Ovary (tissue), 9 donors: ENCODE data around the gene RBM20. TPM values are rescaled to one million over a fixed set of nuclear protein-coding genes. Genes with fewer than 3 reads are reported as not detected.
"Not testable (repeated sequence)": the region's sequence is repeated elsewhere in the genome, so short reads cannot be mapped to it uniquely, and the experiment has no call there.

ENCODE experiments used
- DNase-seq, 5 donors: peaks; one replicate each; pipeline ENCODE4 v3.0.0-alpha.2; 2019 to 2020
- H3K27ac ChIP-seq, 2 donors: fragments of 200-600 bp; one replicate each; pipeline versions ENCODE4 v1.5.1 to v1.8.0; 2019 to 2022
- H3K27me3 ChIP-seq: fragments of 200-600 bp; one replicate; pipeline ENCODE4 v1.8.0; 2022
- H3K36me3 ChIP-seq: fragments of 200-600 bp; sonication (generic); one replicate; pipeline ENCODE4 v1.5.1; 2019
- H3K4me1 ChIP-seq: one replicate; pipeline ENCODE4 v1.8.1; 2013; ENCODE audit warnings: mild to moderate bottlenecking, moderate library complexity; ENCODE audit not compliant: insufficient read depth
- H3K4me3 ChIP-seq: fragments of 200-600 bp; sonication (generic); one replicate; pipeline ENCODE4 v1.5.1; 2017
- H3K9me3 ChIP-seq, 2 donors: fragments of 200-600 bp in 1 of 2; sonication (generic) in 1 of 2; one replicate each; pipeline versions ENCODE4 v1.5.1 to v1.8.1; 2013 to 2019; ENCODE audit warnings: mild to moderate bottlenecking in 1 of 2, moderate library complexity in 1 of 2
- CTCF ChIP-seq, 3 donors: fragments of 450-650 bp in 2 of 3; fragments of 200-600 bp in 1 of 3; IDR thresholded peaks; one replicate each; pipeline versions ENCODE4 v1.5.1 to v1.8.0; 2016 to 2022; ENCODE audit warnings: antibody characterized with exemption in 3 of 3, mild to moderate bottlenecking in 1 of 3
- EP300 ChIP-seq: sonication (generic); formaldehyde crosslinking; IDR thresholded peaks from one replicate; pipeline ENCODE4 v1.6.1; 2017; ENCODE audit warnings: antibody characterized with exemption
- POLR2A ChIP-seq: fragments of 450-650 bp; IDR thresholded peaks from one replicate; pipeline ENCODE4 v1.6.1; 2017; ENCODE audit warnings: antibody characterized with exemption, mild to moderate bottlenecking, moderate library complexity
- WGBS, 3 donors: extraction: QIAGEN DNeasy Blood & Tissue Kit in 1 of 3; methylation state at CpG; one replicate each; pipeline versions ENCODE4 v1.1.5 to v1.1.7; 2013 to 2017; 5-methylcytosine and 5-hydroxymethylcytosine counted together
- intact Hi-C, 4 donors: fragments of 100-400 bp; cut with DNase I; formaldehyde crosslinking; loops; one replicate each; pipeline versions ENCODE4 v1.11.0 to v1.15.1; 2022 to 2023
- polyA plus RNA-seq, 2 donors: library from polyadenylated mRNA; stranded (reverse); fragments of 200-250 nt in 1 of 2; fragments of 350-450 nt in 1 of 2; fragmentation: Illumina TruSeq in 1 of 2; extraction: RNeasy Lipid Tissue Mini Kit (QIAGEN cat#74804) in 1 of 2; gene quantifications; one replicate each; pipeline ENCODE4 v1.2.3, GENCODE V29; 2013 to 2014
- total RNA-seq, 7 donors: library from RNA; depleted of rRNA in 2 of 7; stranded (reverse); fragments of >200 nt in 2 of 7; fragmentation: NEBNext Ultra II Directional in 3 of 7; extraction: Animal tissue kit (Norgen Biotek cat#: 25700) in 3 of 7; gene quantifications; one replicate each; pipeline versions ENCODE4 v1.1.0 to v1.2.4, GENCODE V29; 2016 to 2023
- donor health status: DM: no; HTN: no; CAD: no; lungs with moderate emphysema.
- donor health status: DM: no; HTN: no; CAD: no.
- donor health status: Bipolar disorder and iron deficiency.
- donor health status: DM: yes; HTN: yes; CAD: no.
- donor health status: DM: no; HTN: no; CAD: no.
- donor health status: DM: yes; HTN: yes; CAD: no.

RBM20 gene
- total and polyA plus RNA-seq, 9 donors, result 0.96 to 4.9 (median 3.6) TPM

- Histone ChIP-seq H3K4me3 (no peak overlapping the region), H3K27ac (no peak overlapping the region), H3K9me3 (no peaks in the 10 kb centered on the region), H3K36me3 (no peaks in the 10 kb centered on the region), H3K27me3 (no peaks in the 10 kb centered on the region), H3K4me1 (no peaks in the 10 kb centered on the region)
- intact Hi-C loops, result no loop called here
- 91 to 98% (median 96%) methylated on average over 2 of the region's 2 CpGs for WGBS, 3 donors
- no peak for TF ChIP-seq EP300
- no peak for TF ChIP-seq CTCF (IDR thresholded peaks at IDR 0.05)
- TF ChIP-seq POLR2A, result no peak
- no peak for DNase-seq
These were observed 7.6 kb upstream of the RBM20 start for GRCh38 chr10:110636572-110636931.

- TF ChIP-seq POLR2A (no peak), EP300 (no peak), CTCF (IDR thresholded peaks at IDR 0.05) (no peak)
- DNase-seq, result no peak
- Histone ChIP-seq H3K36me3 (no peaks in the 10 kb centered on the region), H3K27ac (no peak overlapping the region), H3K4me1 (no peaks in the 10 kb centered on the region), H3K9me3 (no peaks in the 10 kb centered on the region), H3K4me3 (no peak overlapping the region), H3K27me3 (no peaks in the 10 kb centered on the region)
- intact Hi-C loops, result no loop called here
- WGBS, 3 donors, result 50 to 59% (median 57%) methylated on average over 6 of the region's 6 CpGs
These were observed 7.1 kb upstream of the RBM20 start for GRCh38 chr10:110636932-110637557.

GRCh38 chr10:110637558-110638053 lies 6.5 kb upstream of the RBM20 start:
- Histone ChIP-seq H3K9me3 (no peaks in the 10 kb centered on the region), H3K36me3 (no peaks in the 10 kb centered on the region), H3K4me1 (no peaks in the 10 kb centered on the region), H3K27me3 (no peaks in the 10 kb centered on the region), H3K27ac (no peak overlapping the region), H3K4me3 (no peak overlapping the region)
- WGBS, 3 donors, result 34 to 38% (median 38%) methylated on average over 10 of the region's 10 CpGs
- intact Hi-C loops, result no loop called here
- no peak for TF ChIP-seq EP300
- TF ChIP-seq POLR2A, result no peak
- no peak for TF ChIP-seq CTCF (IDR thresholded peaks at IDR 0.05)
- no peak for DNase-seq

GRCh38 chr10:110638319-110638718 lies 5.8 kb upstream of the RBM20 start:
- WGBS, 3 donors, result 84 to 88% (median 85%) methylated on average over 3 of the region's 3 CpGs
- TF ChIP-seq POLR2A, result no peak
- no peak for TF ChIP-seq EP300
- Histone ChIP-seq H3K27ac (no peak overlapping the region), H3K9me3 (no peaks in the 10 kb centered on the region), H3K4me3 (no peak overlapping the region), H3K36me3 (no peaks in the 10 kb centered on the region), H3K27me3 (no peaks in the 10 kb centered on the region), H3K4me1 (no peaks in the 10 kb centered on the region)
- DNase-seq, result no peak
- intact Hi-C loops, result no loop called here

- DNase-seq, H3K9me3 ChIP-seq, H3K4me3 ChIP-seq, H3K27ac ChIP-seq, intact Hi-C loops, H3K4me1 ChIP-seq, H3K36me3 ChIP-seq, H3K27me3 ChIP-seq: not testable (repeated sequence)
- WGBS, 3 donors, result 75 to 78% (median 76%) methylated on average over 6 of the region's 6 CpGs
These were observed 5.1 kb upstream of the RBM20 start for GRCh38 chr10:110639046-110639445.

- H3K27ac ChIP-seq, H3K9me3 ChIP-seq, H3K36me3 ChIP-seq, DNase-seq, H3K4me3 ChIP-seq, H3K27me3 ChIP-seq, H3K4me1 ChIP-seq, intact Hi-C loops: not testable (repeated sequence)
- 89 to 96% (median 94%) methylated on average over 5 to 6 of the region's 6 CpGs for WGBS, 3 donors
These were observed 4.3 kb upstream of the RBM20 start for GRCh38 chr10:110639858-110640257.
